Activated CD8-positive, alpha-beta memory T cell treated with anti-CD3 and anti-CD28 coated beads for 48 hours (primary cell): Measurements from ENCODE around the gene COBLL1.

Experiments used
- DNase-seq, 3 experiments: peaks; one replicate each; pipeline ENCODE4 v3.0.0-alpha.2; 2020; ENCODE audit warnings: low read depth in 2 of 3, low spot score in 2 of 3

COBLL1 gene

GRCh38 chr2:164823126-164823525 is 18.5 kb downstream of the COBLL1 start:
- no peak for DNase-seq

- DNase-seq: no peak
Measured at GRCh38 chr2:164821338-164821737, 20.3 kb downstream of the COBLL1 start.

GRCh38 chr2:164818149-164819136 is 23.2 kb downstream of the COBLL1 start:
- DNase-seq: no peak

GRCh38 chr2:164816900-164817299 is 24.7 kb downstream of the COBLL1 start:
- no peak for DNase-seq

GRCh38 chr2:164816046-164816445 is 25.6 kb downstream of the COBLL1 start:
- no peak for DNase-seq

GRCh38 chr2:164815071-164815793 is 26.4 kb downstream of the COBLL1 start:
- no peak for DNase-seq

- DNase-seq: no peak
Measured at GRCh38 chr2:164813535-164813934, 28.1 kb downstream of the COBLL1 start.

- DNase-seq: no peak
Measured at GRCh38 chr2:164812378-164812777, 29.2 kb downstream of the COBLL1 start.

- DNase-seq: no peak
Measured at GRCh38 chr2:164811819-164812218, 29.8 kb downstream of the COBLL1 start.

- DNase-seq: no peak
Measured at GRCh38 chr2:164810843-164811242, 30.8 kb downstream of the COBLL1 start.

GRCh38 chr2:164808776-164809175 is 32.8 kb downstream of the COBLL1 start:
- no peak for DNase-seq

- no peak for DNase-seq
Measured at GRCh38 chr2:164803776-164804466, 37.7 kb downstream of the COBLL1 start.

GRCh38 chr2:164802095-164802707 is 39.4 kb downstream of the COBLL1 start:
- DNase-seq: no peak

- no peak for DNase-seq
Measured at GRCh38 chr2:164800572-164800971, 41.1 kb downstream of the COBLL1 start.

GRCh38 chr2:164797627-164798026 is 44.0 kb downstream of the COBLL1 start:
- DNase-seq: no peak

- no peak for DNase-seq
Measured at GRCh38 chr2:164796999-164797398, 44.6 kb downstream of the COBLL1 start.

GRCh38 chr2:164794432-164795231 is 47.0 kb downstream of the COBLL1 start:
- DNase-seq: no peak

GRCh38 chr2:164794016-164794415 is 47.6 kb downstream of the COBLL1 start:
- DNase-seq: no peak

GRCh38 chr2:164793529-164793928 is 48.1 kb downstream of the COBLL1 start:
- no peak for DNase-seq
